HepG2 (cell line): ENCODE data around the gene SCN9A. TPM values are rescaled to one million over a fixed set of nuclear protein-coding genes. Genes with fewer than 3 reads are reported as not detected.

Source experiments
- ATAC-seq: fragments of 200-7000 bp; cut with Tn5 transposase; 3 replicates; pipeline ENCODE4 v1.9.1; 2020; ENCODE audit warnings: mild to moderate bottlenecking, moderate library complexity
- BruUV-seq: library from RNA; stranded (reverse); fragments of 400-500 nt; replicated peaks from 2 replicates; lab custom pipeline; 2021; lab: Mats Ljungman, UMichigan
- CTCF ChIA-PET: fragments of 300-600 bp; formaldehyde crosslinking; extraction: SDS; loops from one replicate; lab custom pipeline; 2021; ENCODE audit warnings: low total read pairs, inconsistent platforms, low intra/inter-chr PET ratio; lab: Yijun Ruan, JAX
- POLR2A ChIA-PET: fragments of 350-600 bp; sonication (Branson Sonifier 250); formaldehyde crosslinking; loops from one replicate; lab custom pipeline; 2020; ENCODE audit warnings: antibody characterized with exemption, inconsistent platforms; lab: Yijun Ruan, JAX
- DNase-seq: peaks from one replicate; pipeline ENCODE4 v3.0.0-alpha.2; 2015; ENCODE audit warnings: low spot score
- FAIRE-seq: peaks from 3 replicates; lab custom pipeline; 2011; peaks lifted over from hg19 to GRCh38; lab: Jason Lieb, UNC
- H2AFZ ChIP-seq: one replicate; pipeline ENCODE4 v1.6.1; 2011; ENCODE audit warnings: low read length, inconsistent platforms
- H3K27ac ChIP-seq: fragments of 300-600 bp; 3 replicates; pipeline ENCODE4 v1.8.0; 2011; ENCODE audit warnings: mixed run types, mild to moderate bottlenecking, mixed read lengths, low read length, inconsistent platforms; ENCODE audit not compliant: insufficient read depth; ENCODE audit errors: extremely low read length
- H3K27me3 ChIP-seq, 2 experiments: fragments of 200-600 bp in 1 of 2; 2 replicates in 1 of 2; 3 replicates in 1 of 2; pipeline versions ENCODE4 v1.6.0 to v1.8.0; 2011; ENCODE audit warnings: low read length in 2 of 2, mild to moderate bottlenecking in 2 of 2, moderate library complexity in 2 of 2, inconsistent platforms in 1 of 2; ENCODE audit not compliant: insufficient read depth in 2 of 2, control insufficient read depth in 1 of 2
- H3K36me3 ChIP-seq, 2 experiments: fragments of 200-600 bp in 1 of 2; replicated peaks in 1 of 2; 2 replicates in 1 of 2; 3 replicates in 1 of 2; pipeline versions ENCODE4 v1.5.1 to v1.8.0; 2011; ENCODE audit warnings: low read length in 2 of 2, inconsistent platforms in 1 of 2; ENCODE audit not compliant: insufficient read depth in 2 of 2, control insufficient read depth in 1 of 2
- H3K4me1 ChIP-seq: 2 replicates; pipeline ENCODE4 v1.5.1; 2012; ENCODE audit warnings: low read length, inconsistent platforms; ENCODE audit not compliant: insufficient read depth
- H3K4me2 ChIP-seq: 2 replicates; pipeline ENCODE4 v1.6.0; 2011; ENCODE audit warnings: low read depth, low read length, inconsistent platforms
- H3K4me3 ChIP-seq, 3 experiments: fragments of 200-600 bp in 1 of 3; sonication (generic), shearing (Covaris generic) in 1 of 3; replicated peaks in 1 of 3; 2 replicates each; pipeline ENCODE4 v1.5.1; 2011 to 2016; ENCODE audit warnings: low read length in 3 of 3, inconsistent platforms in 2 of 3, low read depth in 2 of 3, mild to moderate bottlenecking in 2 of 3, control low read depth in 1 of 3, mixed read lengths in 1 of 3; ENCODE audit not compliant: insufficient read depth in 1 of 3
- H3K79me2 ChIP-seq: one replicate; pipeline ENCODE4 v1.6.1; 2011; ENCODE audit warnings: low read length, inconsistent platforms; ENCODE audit not compliant: insufficient read depth
- H3K9ac ChIP-seq: 2 replicates; pipeline ENCODE4 v1.6.0; 2011; ENCODE audit warnings: mild to moderate bottlenecking, low read depth, low read length, inconsistent platforms; ENCODE audit not compliant: insufficient read depth
- H3K9me3 ChIP-seq: 2 replicates; pipeline ENCODE4 v1.5.1; 2012; ENCODE audit warnings: mild to moderate bottlenecking, low read length
- H4K20me1 ChIP-seq: 2 replicates; pipeline ENCODE4 v1.6.0; 2011; ENCODE audit warnings: inconsistent platforms, mild to moderate bottlenecking, low read length, moderate library complexity; ENCODE audit not compliant: insufficient read depth
- DPF2 ChIP-seq: sonication (generic); formaldehyde crosslinking; IDR thresholded peaks from 2 replicates; pipeline ENCODE4 v1.4.0; 2020; ENCODE audit warnings: mild to moderate bottlenecking, low read depth, missing genetic modification reagents, borderline replicate concordance
- EP300 ChIP-seq, 3 experiments: sonication (generic) in 1 of 3; formaldehyde crosslinking in 1 of 3; IDR thresholded peaks; 2 replicates each; pipeline versions ENCODE4 v1.5.1 to v1.6.1; 2011 to 2020; ENCODE audit warnings: low read depth in 2 of 3, low read length in 2 of 3, borderline replicate concordance in 1 of 3, improper control_type of control experiment in 1 of 3, mild to moderate bottlenecking in 1 of 3, missing genetic modification reagents in 1 of 3, moderate library complexity in 1 of 3
- IRF2 ChIP-seq: IDR thresholded peaks from 2 replicates; pipeline ENCODE4 v1.6.1; 2018; ENCODE audit warnings: missing genetic modification reagents, missing compliant biosample characterization
- KAT8 ChIP-seq: IDR thresholded peaks from 2 replicates; pipeline ENCODE4 v1.6.1; 2016; ENCODE audit warnings: missing genetic modification reagents, missing compliant biosample characterization
- NR3C1 ChIP-seq: sonication (generic); formaldehyde crosslinking; IDR thresholded peaks from 2 replicates; pipeline ENCODE4 v1.4.0; 2020; ENCODE audit warnings: missing genetic modification reagents
- ONECUT2 ChIP-seq: sonication (generic); formaldehyde crosslinking; IDR thresholded peaks from 2 replicates; pipeline ENCODE4 v1.4.0; 2020; ENCODE audit warnings: missing genetic modification reagents
- SALL1 ChIP-seq: sonication (generic); formaldehyde crosslinking; IDR thresholded peaks from 2 replicates; pipeline ENCODE4 v1.8.0; 2022; ENCODE audit warnings: mild to moderate bottlenecking, missing genetic modification reagents
- ZBTB8A ChIP-seq: sonication (generic); formaldehyde crosslinking; IDR thresholded peaks from 2 replicates; pipeline ENCODE4 v1.4.0; 2020; ENCODE audit warnings: mild to moderate bottlenecking, low read depth, missing genetic modification reagents, borderline replicate concordance
- ZFP36L2 ChIP-seq: sonication (generic); formaldehyde crosslinking; IDR thresholded peaks from 2 replicates; pipeline ENCODE4 v1.4.0; 2020; ENCODE audit warnings: missing genetic modification reagents
- ZNF331 ChIP-seq: sonication (generic); formaldehyde crosslinking; IDR thresholded peaks from 2 replicates; pipeline ENCODE4 v1.4.0; 2020; ENCODE audit warnings: missing genetic modification reagents
- ZNF598 ChIP-seq: sonication (generic); formaldehyde crosslinking; IDR thresholded peaks from 2 replicates; pipeline ENCODE4 v1.5.1; 2020; ENCODE audit warnings: mild to moderate bottlenecking, missing genetic modification reagents, borderline replicate concordance
- WGBS: methylation state at CpG from one replicate; pipeline ENCODE4 v1.1.6; 2017; ENCODE audit warnings: low lambda C conversion rate; 5-methylcytosine and 5-hydroxymethylcytosine counted together
- in situ Hi-C: cut with HindIII; loops from 2 replicates; pipeline ENCODE4 v1.10.0; 2017; ENCODE audit warnings: low pct_unique_long_range_greater_than_20kb; ENCODE audit not compliant: extremely low pct_ligation_motif_present
- intact Hi-C: fragments of 100-400 bp; cut with micrococcal nuclease; formaldehyde crosslinking; loops from one replicate; pipeline ENCODE4 v1.10.0; 2022; ENCODE audit not compliant: unreplicated experiment
- polyA plus RNA-seq, 8 experiments: library from polyadenylated mRNA; depleted of rRNA in 3 of 8; stranded (reverse) in 7 of 8; unstranded in 1 of 8; fragments of >200 nt; fragmentation: Illumina TruSeq in 4 of 8; extraction: Trizol in 4 of 8; gene quantifications; 2 replicates each; pipeline versions ENCODE4 v1.2.1 to v1.2.3, GENCODE V29; 2011 to 2016; ENCODE audit warnings: low read depth in 4 of 8, missing spikeins in 1 of 8, mixed read lengths in 1 of 8; ENCODE audit not compliant: insufficient read depth in 1 of 8
- total RNA-seq, 5 experiments: library from RNA; depleted of rRNA; stranded (reverse); fragments of >200 nt; fragmentation: Illumina TruSeq; extraction: Trizol; gene quantifications; 2 replicates each; pipeline ENCODE4 v1.2.3, GENCODE V29; 2016; ENCODE audit warnings: low read depth in 1 of 5
- TF ChIP-seq, protein P1 (sequence below): sonication (generic); formaldehyde crosslinking; IDR thresholded peaks from 2 replicates; pipeline ENCODE4 v1.4.0; 2020; ENCODE audit warnings: missing genetic modification reagents
- TF ChIP-seq, protein P2 (sequence below): IDR thresholded peaks from 2 replicates; pipeline ENCODE4 v1.4.0; 2020; ENCODE audit warnings: mild to moderate bottlenecking, missing genetic modification reagents
- TF ChIP-seq, protein P3 (sequence below): sonication (generic); formaldehyde crosslinking; IDR thresholded peaks from 2 replicates; pipeline ENCODE4 v1.4.0; 2020; ENCODE audit warnings: missing genetic modification reagents, borderline replicate concordance

SCN9A gene
- total and polyA plus RNA-seq, 2 of the 13 experiments (the other 11 are each of a cell fraction or from before 2014, with no cell fraction given), result 15.3 to 24.3 TPM

DNA sequence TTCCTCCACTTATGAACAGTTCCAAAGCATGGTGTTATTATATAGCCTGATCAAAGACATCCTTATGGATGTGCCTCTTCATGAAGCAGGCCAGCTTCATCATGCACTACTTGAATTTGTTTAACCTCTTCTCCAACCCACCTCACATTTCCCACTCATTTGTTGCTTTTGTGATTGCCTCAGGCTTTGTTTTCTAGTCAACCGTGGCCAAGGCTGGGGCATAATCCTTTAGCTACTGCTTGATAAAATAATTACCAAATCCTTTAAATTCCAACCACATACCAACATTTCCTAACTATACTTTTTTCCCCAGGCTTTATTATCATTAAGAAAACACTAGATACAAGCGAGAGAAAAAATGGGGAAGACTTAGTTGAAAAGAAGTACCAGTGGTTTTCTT, 208.3 kb downstream of the SCN9A start (continued):
- TF ChIP-seq, protein P1, sequence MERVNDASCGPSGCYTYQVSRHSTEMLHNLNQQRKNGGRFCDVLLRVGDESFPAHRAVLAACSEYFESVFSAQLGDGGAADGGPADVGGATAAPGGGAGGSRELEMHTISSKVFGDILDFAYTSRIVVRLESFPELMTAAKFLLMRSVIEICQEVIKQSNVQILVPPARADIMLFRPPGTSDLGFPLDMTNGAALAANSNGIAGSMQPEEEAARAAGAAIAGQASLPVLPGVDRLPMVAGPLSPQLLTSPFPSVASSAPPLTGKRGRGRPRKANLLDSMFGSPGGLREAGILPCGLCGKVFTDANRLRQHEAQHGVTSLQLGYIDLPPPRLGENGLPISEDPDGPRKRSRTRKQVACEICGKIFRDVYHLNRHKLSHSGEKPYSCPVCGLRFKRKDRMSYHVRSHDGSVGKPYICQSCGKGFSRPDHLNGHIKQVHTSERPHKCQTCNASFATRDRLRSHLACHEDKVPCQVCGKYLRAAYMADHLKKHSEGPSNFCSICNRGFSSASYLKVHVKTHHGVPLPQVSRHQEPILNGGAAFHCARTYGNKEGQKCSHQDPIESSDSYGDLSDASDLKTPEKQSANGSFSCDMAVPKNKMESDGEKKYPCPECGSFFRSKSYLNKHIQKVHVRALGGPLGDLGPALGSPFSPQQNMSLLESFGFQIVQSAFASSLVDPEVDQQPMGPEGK (CRISPR knock-in tag), result no peak
- no peak for TF ChIP-seq NR3C1 (CRISPR knock-in tag)
- no peak for TF ChIP-seq ZNF598 (CRISPR knock-in tag)
- TF ChIP-seq, all 625 proteins: peak for 0

DNA sequence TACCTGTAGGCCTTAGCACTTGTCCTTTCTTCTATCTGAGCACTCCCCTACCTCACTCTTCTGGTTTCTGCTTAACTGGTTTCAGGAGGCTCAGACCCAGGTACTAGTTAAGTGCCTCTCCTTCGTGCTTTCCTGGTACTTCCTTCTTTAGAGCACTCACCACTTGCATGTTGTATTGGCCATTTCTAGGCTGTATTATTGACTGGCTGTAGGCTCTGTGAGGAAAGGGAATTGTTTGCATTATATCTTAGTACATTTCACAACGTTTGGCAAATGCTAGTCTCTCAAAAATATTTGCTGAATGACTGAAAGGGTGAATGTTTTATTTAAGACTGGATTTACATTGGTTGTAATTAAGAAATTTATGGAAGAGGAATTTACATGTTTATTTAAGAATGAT, 212.0 kb downstream of the SCN9A start:
- no peaks in the 10 kb centered on the region for H3K9me3 ChIP-seq
- WGBS, result 31% methylated on average over 2 of the region's 2 CpGs
- in situ Hi-C loops, result no loop called here
- no peak overlapping the region for H3K4me3 ChIP-seq
- H4K20me1 ChIP-seq, result no peaks in the 10 kb centered on the region
- ChIA-PET POLR2A (interaction anchor here (1.2 to 3.1 kb wide), 3 partner anchors 9 to 211 kb away, joined by 3 to 15 read pairs (median 8); no protein-coding TSS in a partner anchor), CTCF (no interaction called here)
- peak overlapping the region; percentile 46 for H3K27ac ChIP-seq
- H3K27me3 ChIP-seq, result no peaks in the 10 kb centered on the region
- peak overlapping the region; percentile 74 for H2AFZ ChIP-seq
- H3K36me3 ChIP-seq, result no peaks in the 10 kb centered on the region
- H3K9ac ChIP-seq, result no peak overlapping the region
- H3K79me2 ChIP-seq, result no peaks in the 10 kb centered on the region
- ATAC-seq, result peak; percentile 95
- FAIRE-seq, result no peak
- BruUV-seq, result no TSS peak
- intact Hi-C loops, result no loop called here
- peak; percentile 76 for DNase-seq
- H3K4me1 ChIP-seq, result peaks cover 37% of the 10 kb centered on the region
- H3K4me2 ChIP-seq, result no peak overlapping the region
- TF ChIP-seq, protein P2, sequence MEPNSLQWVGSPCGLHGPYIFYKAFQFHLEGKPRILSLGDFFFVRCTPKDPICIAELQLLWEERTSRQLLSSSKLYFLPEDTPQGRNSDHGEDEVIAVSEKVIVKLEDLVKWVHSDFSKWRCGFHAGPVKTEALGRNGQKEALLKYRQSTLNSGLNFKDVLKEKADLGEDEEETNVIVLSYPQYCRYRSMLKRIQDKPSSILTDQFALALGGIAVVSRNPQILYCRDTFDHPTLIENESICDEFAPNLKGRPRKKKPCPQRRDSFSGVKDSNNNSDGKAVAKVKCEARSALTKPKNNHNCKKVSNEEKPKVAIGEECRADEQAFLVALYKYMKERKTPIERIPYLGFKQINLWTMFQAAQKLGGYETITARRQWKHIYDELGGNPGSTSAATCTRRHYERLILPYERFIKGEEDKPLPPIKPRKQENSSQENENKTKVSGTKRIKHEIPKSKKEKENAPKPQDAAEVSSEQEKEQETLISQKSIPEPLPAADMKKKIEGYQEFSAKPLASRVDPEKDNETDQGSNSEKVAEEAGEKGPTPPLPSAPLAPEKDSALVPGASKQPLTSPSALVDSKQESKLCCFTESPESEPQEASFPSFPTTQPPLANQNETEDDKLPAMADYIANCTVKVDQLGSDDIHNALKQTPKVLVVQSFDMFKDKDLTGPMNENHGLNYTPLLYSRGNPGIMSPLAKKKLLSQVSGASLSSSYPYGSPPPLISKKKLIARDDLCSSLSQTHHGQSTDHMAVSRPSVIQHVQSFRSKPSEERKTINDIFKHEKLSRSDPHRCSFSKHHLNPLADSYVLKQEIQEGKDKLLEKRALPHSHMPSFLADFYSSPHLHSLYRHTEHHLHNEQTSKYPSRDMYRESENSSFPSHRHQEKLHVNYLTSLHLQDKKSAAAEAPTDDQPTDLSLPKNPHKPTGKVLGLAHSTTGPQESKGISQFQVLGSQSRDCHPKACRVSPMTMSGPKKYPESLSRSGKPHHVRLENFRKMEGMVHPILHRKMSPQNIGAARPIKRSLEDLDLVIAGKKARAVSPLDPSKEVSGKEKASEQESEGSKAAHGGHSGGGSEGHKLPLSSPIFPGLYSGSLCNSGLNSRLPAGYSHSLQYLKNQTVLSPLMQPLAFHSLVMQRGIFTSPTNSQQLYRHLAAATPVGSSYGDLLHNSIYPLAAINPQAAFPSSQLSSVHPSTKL (CRISPR knock-in tag), result peak; percentile 58
- TF ChIP-seq DPF2 (CRISPR knock-in tag), result 0 out of 2 replicates have a peak, but pooled peaks have one; percentile 42
- TF ChIP-seq, protein P3, sequence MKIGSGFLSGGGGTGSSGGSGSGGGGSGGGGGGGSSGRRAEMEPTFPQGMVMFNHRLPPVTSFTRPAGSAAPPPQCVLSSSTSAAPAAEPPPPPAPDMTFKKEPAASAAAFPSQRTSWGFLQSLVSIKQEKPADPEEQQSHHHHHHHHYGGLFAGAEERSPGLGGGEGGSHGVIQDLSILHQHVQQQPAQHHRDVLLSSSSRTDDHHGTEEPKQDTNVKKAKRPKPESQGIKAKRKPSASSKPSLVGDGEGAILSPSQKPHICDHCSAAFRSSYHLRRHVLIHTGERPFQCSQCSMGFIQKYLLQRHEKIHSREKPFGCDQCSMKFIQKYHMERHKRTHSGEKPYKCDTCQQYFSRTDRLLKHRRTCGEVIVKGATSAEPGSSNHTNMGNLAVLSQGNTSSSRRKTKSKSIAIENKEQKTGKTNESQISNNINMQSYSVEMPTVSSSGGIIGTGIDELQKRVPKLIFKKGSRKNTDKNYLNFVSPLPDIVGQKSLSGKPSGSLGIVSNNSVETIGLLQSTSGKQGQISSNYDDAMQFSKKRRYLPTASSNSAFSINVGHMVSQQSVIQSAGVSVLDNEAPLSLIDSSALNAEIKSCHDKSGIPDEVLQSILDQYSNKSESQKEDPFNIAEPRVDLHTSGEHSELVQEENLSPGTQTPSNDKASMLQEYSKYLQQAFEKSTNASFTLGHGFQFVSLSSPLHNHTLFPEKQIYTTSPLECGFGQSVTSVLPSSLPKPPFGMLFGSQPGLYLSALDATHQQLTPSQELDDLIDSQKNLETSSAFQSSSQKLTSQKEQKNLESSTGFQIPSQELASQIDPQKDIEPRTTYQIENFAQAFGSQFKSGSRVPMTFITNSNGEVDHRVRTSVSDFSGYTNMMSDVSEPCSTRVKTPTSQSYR, result 0 out of 2 replicates have a peak, but pooled peaks have one; percentile 12
- TF ChIP-seq ONECUT2 (CRISPR knock-in tag), result peak; percentile 62; the same call in 1 of the 2 replicates
- TF ChIP-seq IRF2 (CRISPR knock-in tag), result peak; percentile 42; the same call in 1 of the 2 replicates
- TF ChIP-seq ZFP36L2 (CRISPR knock-in tag), result no peak
- peak in 1 of 2 experiments; percentile 69; a peak in 1 of 4 replicates for TF ChIP-seq EP300 (IDR thresholded peaks at IDR 0.05; ENCODE audit: low read depth in 2 of 2, low read length in 2 of 2)
- TF ChIP-seq EP300 (CRISPR knock-in tag; IDR thresholded peaks at IDR 0.05; ENCODE audit: borderline replicate concordance), result no peak
- TF ChIP-seq SALL1 (CRISPR knock-in tag), result peak; percentile 28; the same call in 1 of the 2 replicates
- no peak for TF ChIP-seq ZBTB8A (CRISPR knock-in tag)
- TF ChIP-seq ZNF331 (CRISPR knock-in tag), result peak; percentile 42; the same call in 1 of the 2 replicates
- 0 out of 2 replicates have a peak, but pooled peaks have one; percentile 29 for TF ChIP-seq KAT8 (CRISPR knock-in tag)
